DOHH2 (cell line): ENCODE results near the gene QRFP.

Experiments
- EZH2phosphoT487 ChIP-seq: fragments of 200-600 bp; sonication (generic); IDR thresholded peaks from 2 replicates; pipeline ENCODE4 v1.6.1; 2017; ENCODE audit warnings: borderline replicate concordance, mild to moderate bottlenecking, antibody characterized with exemption, low read length, moderate library complexity, mixed read lengths
- TF ChIP-seq, protein P1 (sequence below): fragments of 200-600 bp; sonication (generic); IDR thresholded peaks from one replicate; pipeline ENCODE4 v1.5.1; 2014; ENCODE audit warnings: antibody characterized with exemption, mild to moderate bottlenecking, low read depth, low read length; ENCODE audit not compliant: poor library complexity, severe bottlenecking

DNA sequence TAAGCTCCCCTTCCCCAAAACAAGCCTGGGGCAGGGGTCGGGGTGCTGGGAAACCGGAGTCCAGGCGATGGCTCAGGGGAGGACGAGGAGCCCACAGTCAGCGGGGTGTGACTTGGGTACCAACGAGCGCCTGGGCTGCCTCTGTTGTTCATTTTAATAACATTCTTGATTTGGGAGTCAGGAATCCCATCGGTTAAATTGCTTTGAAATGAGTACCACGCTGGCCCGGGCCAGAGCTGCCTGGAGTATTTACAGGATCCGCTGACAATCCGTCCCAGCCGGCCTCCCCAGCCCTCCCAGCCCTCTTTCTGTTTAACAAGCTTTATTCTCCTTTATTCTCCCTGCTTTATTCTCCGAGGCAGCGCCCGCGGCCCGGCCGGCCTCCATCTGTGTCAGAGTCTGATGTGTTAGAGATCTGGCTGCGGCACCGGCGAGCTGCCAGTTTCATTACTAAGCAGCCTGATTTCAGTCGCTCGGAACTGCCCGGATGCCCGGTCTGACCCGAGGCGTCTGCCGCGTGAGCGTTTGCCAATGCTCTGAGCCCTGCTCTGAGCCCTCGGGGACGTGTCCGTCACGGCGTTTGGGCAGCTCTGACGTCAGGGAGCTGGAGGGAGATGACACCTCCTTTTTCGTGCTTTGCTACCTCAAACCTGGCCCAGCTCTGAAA is 16.5 kb upstream of the QRFP start:
- no peak for TF ChIP-seq EZH2phosphoT487
- TF ChIP-seq, protein P1, sequence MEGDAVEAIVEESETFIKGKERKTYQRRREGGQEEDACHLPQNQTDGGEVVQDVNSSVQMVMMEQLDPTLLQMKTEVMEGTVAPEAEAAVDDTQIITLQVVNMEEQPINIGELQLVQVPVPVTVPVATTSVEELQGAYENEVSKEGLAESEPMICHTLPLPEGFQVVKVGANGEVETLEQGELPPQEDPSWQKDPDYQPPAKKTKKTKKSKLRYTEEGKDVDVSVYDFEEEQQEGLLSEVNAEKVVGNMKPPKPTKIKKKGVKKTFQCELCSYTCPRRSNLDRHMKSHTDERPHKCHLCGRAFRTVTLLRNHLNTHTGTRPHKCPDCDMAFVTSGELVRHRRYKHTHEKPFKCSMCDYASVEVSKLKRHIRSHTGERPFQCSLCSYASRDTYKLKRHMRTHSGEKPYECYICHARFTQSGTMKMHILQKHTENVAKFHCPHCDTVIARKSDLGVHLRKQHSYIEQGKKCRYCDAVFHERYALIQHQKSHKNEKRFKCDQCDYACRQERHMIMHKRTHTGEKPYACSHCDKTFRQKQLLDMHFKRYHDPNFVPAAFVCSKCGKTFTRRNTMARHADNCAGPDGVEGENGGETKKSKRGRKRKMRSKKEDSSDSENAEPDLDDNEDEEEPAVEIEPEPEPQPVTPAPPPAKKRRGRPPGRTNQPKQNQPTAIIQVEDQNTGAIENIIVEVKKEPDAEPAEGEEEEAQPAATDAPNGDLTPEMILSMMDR = no peak
